AG08396 (cell line): Measurements from ENCODE around the gene HIF1AN.
A peak's percentile ranks its signal among the peaks of the same experiment; 100 is the strongest.

ENCODE experiments used
- DNase-seq: peaks from one replicate; pipeline ENCODE4 v3.0.0; 2012; ENCODE audit warnings: low spot score, mixed read lengths

Gene HIF1AN

DNA sequence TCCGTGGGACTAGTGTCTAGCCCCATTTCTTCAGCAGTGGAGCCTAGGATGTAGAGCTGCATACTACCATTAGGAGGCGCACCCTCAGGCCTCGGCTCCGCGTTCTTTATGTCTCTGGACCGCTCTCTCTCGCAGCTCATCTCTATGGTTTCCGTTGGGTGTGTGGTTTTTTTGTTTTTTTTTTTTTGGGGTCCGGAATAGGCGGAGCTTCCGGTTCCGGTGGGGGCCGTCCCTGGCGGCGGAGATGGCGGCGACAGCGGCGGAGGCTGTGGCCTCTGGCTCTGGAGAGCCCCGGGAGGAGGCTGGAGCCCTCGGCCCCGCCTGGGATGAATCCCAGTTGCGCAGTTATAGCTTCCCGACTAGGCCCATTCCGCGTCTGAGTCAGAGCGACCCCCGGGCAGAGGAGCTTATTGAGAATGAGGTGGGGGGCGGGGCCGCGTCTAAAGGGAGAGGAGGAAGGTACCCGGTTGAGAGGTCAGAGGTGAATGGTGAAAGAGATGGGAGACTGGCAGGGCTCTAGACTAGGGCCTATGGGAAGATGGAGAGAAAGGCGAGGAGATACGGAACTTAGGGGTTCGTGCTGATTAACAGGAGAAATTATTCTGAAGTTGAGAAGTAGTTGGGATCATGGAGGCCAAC is at the start of gene HIF1AN:
Gene HIF1AN (plus strand): TSS at position 229 of the 639 bp plus-strand sequence. CDS start 16 bp downstream, at position 245.
- DNase-seq: peak; percentile 96

DNA sequence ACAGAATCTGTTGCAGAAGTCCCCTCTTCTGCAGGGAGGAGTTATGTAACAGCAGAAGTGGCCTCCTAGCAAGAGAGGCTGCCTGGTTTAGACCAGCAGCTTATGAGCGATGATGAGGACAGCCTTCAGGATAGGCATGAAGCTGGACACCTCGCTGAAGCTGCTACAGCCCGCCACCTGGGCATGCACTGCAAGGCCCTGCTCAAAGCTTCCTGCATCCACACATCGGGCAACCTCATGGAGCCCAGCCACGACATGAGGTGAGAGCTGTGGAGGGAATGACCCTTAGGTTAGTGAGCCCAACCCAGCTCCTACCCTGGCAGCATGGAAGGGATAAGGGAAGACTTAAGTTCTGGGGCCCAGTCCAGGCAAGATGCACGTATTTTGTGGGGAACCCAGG is 48.2 kb upstream of the HIF1AN start:
- no peak for DNase-seq

DNA sequence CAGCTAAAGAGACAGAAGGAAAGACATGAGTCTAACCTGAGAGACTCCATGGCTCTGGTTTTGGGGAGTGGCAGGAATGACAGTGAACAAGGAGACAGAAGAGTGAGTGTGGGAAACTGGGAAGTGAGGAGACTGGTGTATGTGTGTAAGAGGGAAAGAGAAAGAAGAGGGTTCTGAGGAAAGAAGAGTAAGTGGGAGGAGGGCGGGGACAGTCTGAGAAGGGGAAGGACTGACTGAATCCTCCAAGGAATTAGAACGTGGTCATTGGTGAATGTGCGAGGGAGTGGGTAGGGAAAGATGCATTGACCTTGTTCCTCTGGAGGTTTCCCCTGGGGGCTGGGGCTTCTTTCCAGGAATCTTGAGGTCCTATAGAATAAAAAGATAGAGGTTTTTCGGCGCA is 46.3 kb upstream of the HIF1AN start:
- no peak for DNase-seq

DNA sequence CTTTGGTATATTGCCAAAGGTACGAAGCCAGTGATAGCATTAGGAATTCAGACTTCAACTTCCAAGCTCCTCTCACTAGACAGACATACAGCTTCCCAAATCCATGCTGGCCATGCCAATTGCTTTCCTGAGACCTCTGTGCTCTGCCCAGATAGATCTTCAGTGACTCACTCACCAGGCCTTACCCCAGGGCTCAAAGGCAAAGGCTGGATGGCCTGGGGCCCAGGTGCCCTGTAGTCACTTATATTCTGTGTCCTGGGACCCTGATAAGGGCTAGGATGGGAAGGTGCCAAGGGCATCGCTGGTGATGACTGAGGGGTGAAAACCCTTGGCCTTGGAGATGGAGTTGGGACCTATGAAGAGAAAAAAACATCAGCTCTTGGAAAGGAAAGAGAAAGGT is 45.2 kb upstream of the HIF1AN start:
- DNase-seq: no peak

GRCh38 chr10:100496567-100496966 is 39.2 kb upstream of the HIF1AN start:
- no peak for DNase-seq

- no peak for DNase-seq
These were observed 37.7 kb upstream of the HIF1AN start for GRCh38 chr10:100498059-100498458.

DNA sequence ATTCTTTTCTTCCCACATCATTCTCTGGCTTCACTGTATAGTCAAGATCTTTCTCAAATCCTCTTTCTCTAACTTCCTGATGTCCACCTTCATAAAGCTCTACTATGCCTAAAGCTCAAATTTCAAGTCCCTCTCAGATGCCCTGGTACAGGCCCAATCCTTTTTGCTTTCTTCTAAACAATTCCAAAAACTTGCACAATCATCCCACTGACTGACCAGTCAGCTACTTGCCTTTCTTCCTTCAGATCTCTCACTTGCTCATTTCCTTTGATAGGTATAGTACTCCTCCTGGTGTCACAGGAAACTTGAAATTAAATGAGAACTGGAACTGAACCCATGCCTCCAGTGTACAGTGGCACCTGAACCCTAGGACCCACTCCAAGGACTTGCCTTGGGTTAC is 34.3 kb upstream of the HIF1AN start:
- DNase-seq: no peak

GRCh38 chr10:100502926-100503494 is 32.7 kb upstream of the HIF1AN start:
- no peak for DNase-seq

DNA sequence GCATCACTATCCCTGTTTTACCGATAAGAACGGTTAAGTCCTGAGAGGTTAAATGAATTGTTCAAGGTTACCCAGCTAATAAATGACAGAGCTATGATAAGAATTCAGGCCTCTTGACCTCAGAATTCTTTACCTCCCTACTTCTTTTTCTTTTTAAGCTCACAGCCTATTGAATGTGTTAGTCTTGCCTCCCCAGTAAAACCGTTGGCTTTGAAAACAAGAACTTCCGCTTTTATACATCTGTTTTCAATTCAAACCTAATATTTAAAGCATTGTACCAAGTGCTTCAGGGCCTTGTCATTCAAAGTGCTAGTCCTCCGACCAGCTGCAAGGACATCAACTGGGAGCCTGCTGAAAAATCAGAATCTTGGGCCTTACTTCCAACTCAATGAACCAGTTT is 31.6 kb upstream of the HIF1AN start:
- no peak for DNase-seq

DNA sequence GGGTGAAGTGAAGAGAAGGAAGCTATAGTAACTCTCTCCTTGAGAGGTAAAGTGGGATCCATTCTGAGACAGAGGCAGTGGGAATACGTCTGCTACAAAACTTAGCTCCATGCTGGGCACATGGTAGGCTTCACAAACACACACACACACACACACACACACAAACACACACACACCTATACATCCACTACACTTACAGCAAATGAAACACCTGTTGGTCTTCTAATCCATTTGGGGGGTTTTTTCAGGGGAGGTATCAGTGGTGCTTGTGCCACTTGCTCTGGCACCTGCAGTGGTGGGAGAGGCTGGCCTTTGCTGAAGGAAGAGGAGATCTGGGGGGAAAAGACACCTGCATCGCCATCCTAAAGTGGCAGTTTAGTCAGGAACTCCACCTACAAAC is 30.6 kb upstream of the HIF1AN start:
- DNase-seq: no peak

DNA sequence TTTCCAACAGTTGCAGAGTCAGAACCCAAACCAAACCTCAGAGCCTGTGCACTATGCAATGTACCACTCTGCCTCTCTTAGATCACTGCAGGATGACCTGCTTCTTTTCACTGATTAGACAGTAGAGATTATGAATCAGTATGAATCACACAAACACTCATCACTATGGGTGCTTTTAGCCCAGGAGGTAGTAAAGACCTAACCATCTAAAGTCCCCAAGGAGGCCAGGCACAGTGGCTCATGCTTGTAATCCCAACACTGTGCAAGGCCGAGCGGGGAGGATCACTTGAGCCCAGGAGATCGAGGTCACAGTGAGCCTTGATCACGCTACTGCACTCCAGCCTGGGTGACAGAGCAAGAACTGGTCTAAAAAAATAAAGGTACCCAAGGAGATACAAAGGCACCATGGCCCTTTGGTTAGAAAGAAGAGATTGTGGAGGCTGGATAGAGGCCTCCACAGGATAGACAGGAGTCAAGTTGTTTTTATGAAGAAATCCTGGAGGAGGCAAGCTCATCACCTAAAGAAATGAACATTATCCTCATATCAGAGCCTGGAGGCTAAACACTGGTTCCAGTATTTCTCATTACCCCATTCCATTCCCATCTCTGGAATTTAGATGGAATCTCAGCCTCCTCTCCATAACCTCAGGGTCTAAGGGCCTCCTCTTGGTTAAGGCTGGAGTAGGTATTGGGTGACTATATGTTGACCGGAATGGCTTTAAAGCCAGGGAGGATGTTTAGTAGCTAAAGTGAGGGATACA is 29.0 kb upstream of the HIF1AN start:
- peak; percentile 42 for DNase-seq

DNA sequence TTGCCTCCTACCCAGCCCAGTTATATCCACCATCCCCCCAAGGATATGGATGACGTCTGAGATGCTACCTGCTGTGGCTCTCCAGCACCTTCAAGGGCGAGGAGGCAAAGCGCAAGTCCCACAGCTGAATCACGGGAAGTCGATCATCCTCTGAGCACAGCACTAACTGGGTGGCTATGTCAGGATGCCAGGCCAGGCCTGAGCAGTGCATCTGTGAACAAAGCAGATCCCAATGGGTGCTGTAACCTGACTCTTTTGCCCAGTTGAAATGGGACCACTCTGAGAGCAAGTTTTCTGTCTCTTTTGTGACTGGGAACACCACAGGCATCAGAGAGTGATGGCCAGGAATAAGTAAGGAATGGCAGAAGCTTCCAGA is 28.4 kb upstream of the HIF1AN start:
- no peak for DNase-seq

GRCh38 chr10:100508266-100508665 is 27.5 kb upstream of the HIF1AN start:
- no peak for DNase-seq

GRCh38 chr10:100508691-100509150 is 27.0 kb upstream of the HIF1AN start:
- DNase-seq: peak; percentile 64

DNA sequence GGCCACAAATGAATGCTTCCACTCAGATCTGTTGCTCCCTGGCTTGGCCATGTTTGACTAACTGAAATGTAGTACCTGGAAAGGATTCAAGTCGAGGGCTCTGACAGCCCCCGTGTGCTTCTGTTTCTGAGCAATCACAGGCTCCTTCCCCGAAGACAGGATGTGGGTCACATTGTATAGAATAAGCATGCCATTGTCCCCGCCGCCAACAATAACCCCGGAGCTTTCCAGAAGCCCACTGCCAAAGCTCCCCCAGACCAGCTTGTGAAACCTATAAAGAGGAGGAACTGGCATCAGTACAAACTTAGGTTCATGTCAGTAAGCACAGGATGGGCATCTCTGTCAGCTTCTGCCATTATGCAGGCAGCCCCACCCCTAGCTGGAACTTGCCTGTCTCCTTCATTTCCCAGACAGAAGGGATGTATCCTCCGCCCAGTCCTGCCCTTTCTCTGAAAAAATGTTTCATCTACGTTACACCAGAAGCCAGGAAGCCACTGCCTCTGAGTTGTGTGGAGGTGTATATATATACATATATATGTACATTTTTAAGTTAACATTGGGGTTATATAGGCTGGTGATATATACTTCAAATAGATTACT is 26.4 kb upstream of the HIF1AN start:
- no peak for DNase-seq

- DNase-seq: no peak
These were observed 25.0 kb upstream of the HIF1AN start for GRCh38 chr10:100510533-100511308.

- DNase-seq: no peak
These were observed 20.1 kb upstream of the HIF1AN start for GRCh38 chr10:100515612-100516011.

DNA sequence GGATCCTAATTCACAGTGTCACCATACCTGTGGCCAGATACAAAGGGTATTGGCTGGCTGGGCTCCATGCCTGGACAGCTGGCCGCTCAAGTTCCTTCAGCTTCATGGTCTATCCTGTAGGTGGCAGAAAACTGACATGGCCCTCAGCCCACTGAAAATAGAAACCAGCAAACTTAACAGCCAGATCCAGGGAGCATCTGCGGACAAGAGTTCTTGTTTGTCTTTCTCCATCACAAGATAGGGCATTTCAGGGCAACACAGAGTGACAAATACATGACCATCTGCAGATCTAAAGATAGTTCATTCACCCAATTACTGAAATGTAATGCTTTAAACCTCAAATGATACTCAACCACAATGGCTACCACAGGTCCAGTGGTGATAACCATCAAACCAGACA is 18.9 kb upstream of the HIF1AN start:
- DNase-seq: no peak

DNA sequence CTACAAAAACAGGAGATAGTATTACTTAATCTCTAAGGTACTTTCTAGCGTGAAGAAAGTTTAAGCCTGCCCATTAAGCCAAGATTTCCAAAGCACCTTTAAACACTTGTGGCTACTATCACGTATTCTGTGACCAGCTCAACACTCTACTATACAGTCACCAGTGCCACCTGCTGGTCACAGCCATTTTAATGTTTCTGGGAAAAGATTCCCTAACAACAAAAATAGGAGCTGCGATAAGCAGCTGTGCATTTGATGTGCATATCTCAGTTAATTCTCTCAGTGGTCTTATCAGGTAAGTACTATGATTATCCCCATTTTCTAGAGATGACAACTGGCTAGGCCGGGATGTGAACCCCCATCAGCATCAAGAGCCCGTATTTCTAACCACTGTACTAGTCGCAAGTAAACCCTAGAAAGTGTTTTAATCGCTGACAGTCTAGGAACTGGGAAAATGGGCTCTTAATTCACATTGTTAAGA is 16.9 kb upstream of the HIF1AN start:
- DNase-seq: peak; percentile 74

- peak; percentile 37 for DNase-seq
These were observed 16.3 kb upstream of the HIF1AN start, which contains the start of gene SEC31B for GRCh38 chr10:100519311-100520051. TSS of gene SEC31B (minus strand) at chr10:100519861. CDS start at chr10:100516952, 2,909 bp downstream.

GRCh38 chr10:100520811-100521210 is 14.9 kb upstream of the HIF1AN start:
- no peak for DNase-seq
